Measurements from ENCODE around the gene BCO1.

The BCO1 gene

DNA sequence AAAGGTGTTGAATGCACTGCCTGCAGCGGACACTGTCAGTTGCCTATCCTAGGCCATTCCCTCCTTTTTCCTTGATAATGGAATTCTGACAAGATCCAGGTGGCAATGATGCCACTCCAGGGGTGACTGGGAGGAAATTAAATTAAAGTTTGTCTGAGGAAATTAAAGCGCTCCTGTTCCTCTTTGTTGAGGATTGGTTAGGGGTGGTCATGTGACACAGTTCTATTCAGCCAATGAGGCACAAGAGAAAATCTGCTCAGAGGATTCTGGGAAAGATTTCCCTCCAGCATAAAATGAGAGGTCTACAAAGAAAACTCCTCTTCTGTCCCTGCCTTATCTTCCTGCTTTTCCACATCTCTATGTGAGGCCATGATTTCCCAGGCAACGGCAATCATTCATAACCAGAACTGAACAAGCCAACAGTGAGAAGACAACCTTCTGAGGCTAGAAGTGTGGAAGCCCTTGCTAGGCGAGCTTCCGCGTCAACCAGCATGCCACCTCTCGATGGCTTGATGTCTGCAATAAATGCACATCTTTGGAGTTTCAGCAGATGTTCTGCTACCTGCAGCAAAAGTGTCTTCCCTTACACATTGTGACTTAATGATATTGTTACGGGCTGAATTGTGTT, 5.6 kb upstream of the BCO1 start:
- DNase-seq = no peak

DNA sequence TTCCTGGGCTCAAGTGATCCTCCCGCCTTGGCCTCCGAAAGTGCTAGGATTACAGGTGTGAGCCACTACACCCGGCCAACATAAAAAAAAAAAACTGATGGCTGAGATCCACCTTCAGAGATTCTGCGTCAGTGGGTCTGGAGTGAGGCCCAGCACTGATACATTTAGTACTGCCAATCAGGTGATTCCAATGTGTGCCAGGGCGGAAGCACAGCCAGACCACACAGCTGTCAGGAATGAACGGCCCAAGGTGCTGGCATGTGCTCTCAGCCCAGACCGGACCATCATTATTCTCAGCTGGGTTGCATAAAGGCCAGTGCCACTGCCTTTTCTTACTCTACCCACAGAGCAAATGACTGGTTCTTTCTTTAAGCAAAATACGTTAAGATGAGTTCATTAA, 1.2 kb upstream of the BCO1 start:
- no peak for DNase-seq

DNA sequence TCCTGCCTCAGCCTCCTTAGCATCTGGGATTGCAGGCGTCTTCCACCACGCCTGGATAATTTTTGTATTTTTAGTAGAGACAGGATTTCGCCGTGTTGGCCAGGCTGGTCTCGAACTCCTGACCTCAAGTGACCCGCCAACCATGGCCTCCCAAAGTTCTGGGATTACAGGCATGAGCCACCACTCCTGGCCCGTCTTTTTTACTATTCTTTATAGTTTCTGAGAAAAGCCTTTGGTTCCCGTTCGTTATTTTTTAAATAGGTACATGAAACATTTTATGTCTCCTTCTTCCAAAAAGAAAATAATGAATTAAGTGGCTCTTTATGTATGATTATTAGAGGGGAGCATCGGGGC, 570 bp upstream of the BCO1 start:
- no peak for DNase-seq

DNA sequence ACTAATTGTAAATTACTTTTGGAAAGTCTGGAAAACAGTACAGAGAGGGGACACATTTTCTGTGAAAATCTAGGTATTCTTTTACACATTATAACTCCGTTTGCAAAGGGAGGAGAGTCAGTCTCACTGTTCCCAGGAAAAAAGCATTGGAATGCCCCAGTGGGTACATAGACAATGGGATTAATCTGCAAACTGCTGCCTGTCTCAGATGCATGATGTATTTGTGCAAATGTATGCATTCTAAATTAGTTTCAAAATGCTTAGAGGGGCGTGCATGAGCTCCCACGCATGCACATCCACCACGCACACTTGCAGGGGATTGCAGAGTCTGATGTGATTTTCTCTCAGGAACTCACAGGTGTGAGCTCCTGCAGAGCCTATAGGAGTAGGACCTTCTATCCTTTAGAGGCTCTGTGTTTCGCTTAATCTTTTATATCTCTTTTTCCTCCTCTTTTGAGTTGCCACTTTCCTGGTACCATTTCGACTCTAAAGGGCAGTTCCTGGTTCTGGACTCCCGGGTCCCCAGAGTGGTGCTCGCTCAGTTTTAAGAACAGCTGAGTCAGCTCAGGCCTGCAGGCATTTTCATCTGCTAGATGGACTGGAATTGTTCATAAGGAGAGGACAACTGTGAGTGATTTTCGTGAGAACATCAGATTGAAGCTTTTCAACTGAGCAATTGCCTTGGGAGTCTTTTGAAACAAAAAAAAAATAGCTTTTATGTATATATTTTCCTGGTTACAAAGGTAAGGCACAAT, 1.1 kb downstream of the BCO1 start:
- DNase-seq = no peak

DNA sequence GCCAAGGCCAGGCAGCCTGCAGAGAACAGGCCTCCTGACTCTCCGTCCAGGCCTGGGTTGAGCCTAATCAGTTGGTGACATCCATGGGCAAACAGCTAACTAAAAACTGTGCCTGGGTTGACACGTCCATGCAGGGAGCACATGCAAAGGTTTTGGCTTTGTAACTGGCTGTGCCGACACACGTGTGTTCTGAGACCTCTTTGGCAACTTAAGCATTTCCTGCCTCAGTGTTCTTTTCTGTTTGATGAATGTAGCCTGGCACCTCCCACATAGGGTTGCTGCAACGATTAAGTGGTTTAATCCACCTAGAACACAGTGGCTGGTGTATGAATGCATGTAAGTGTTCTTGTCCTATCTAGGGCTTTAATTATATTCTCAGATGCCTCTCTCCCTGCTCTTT, 3.2 kb downstream of the BCO1 start:
- no peak for DNase-seq

DNA sequence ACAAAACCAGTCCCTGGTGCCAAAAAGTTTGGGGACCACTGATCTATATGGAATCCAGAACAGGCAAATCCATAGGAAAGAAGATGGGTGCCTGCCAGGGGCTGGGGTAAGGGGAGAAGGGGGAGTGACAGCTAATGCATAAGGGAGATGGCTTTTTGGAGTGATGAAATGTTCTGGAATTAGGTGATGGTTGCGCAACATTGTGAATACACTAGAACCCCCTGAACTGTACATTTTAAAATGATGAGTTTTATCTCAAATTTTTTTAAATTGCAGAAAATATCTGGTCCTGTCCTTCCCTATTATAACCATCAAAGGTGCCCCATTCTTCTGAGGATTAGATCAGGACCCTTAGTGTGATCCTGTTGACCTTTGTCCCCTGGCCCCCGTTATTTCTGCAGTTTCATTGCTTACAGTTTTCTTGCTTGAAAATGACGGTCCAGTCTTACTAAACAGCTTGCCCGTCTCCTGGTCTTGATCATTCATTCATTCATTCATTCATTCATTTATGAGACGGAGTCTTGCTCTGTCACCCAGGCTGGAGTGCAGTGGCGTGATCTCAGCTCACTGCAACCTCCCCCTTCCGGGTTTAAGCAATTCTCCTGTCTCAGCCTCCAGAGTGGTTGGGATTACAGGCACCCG, 4.6 kb downstream of the BCO1 start:
- no peak for DNase-seq

DNA sequence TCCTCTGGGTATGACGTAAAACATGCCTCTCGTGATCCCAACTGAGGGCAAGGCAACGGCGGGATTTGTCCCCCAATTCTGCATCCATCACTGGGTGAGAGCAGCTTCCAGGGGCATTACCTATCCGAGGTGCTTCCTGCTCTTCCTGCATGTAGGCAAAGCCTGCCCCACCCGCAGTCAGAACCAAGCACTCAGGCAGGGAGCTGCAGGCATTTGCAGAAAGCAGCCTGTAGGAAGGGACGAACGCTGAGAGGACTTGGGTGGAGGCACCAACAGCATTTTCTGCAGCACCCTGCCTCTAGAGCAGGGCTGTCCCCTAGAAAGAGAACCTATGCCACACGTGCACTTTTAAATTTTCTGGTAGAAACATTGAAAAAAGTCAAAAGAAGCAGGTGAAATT, 5.5 kb downstream of the BCO1 start:
- DNase-seq = no peak

DNA sequence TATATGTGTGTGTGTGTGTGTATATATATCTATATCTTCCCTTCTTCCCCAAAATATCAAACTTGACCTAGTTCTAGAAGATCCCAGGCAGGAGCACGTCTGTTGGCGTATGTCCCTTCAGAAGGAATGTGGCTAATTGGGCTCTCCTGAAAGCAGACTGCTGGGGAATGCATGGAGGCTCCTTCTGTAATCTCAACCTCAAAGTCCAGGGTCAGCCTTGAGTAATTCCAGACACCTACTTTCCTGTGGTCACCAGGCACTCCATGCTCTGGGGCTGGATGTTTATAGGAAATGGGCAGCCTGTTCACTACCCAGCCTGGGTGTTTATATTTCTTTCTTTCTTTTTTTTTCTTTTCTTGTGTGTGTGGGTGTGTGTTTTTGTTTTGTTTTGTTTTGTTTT, 13.4 kb downstream of the BCO1 start:
- no peak for DNase-seq

DNA sequence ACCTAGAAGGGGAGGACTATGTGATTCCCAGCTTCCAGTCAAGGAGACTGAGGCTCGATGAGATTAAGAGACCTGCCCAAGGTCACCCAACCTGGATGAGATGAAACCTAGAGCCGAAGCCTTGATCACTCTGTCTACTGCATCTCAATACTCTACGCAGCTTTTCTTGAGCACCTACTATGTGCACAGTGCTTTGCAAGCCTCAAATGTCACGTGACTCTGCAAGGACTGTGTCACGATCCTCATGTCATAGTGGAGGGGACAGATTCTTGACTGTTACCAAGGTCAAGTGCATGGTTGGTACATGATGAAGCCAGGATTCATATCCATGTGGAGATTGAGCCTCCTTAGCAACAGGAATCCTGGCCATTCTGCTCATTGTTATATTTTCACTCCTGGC, 14.7 kb downstream of the BCO1 start:
- DNase-seq = no peak

DNA sequence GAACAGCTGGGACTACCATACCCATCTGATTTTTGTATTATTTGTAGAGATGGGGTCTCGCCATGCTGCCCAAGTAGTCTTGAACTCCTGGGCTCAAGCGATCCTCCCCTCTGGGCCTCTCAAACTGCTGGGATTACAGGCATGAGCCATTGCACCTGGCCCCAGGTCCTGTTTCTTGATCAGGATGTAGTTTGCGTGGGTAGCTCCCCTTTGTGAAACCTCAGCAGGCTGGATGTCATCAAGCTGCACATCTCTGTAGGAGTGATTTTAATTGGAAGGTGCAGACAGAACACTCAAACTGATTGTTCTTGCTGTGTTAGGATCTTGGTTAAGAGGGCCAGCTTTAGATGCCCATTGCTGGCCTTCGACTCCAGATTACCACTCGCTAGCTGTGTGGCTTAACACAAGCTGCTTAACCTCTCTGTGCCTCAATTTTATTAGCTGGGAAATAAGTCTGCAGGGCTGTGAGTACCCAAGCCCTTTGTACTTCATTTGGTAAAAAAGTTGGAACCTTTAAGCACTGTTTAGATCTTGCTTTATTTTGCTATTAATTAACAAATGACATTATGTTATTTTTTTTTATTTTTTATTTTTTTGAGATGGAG, 16.5 kb downstream of the BCO1 start:
- DNase-seq = no peak

DNA sequence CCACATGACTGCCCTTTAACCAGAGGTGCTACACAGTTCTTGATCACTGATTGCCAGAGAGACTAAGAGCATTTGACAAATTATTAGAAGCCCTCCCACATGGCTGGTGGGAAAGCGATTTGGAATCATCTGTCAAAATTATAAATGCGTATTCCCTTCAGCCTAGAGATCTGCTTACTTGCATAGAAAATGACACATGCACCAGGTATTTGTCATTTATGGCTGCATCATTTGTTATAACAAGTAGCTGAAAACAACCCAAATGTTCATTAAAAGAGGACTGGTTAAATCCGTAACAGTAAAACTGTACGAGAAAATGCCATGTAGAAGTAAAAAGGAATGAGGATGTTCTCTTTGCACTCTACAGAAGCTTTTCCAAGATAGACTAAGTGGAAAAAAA, 21.4 kb downstream of the BCO1 start:
- no peak for DNase-seq

DNA sequence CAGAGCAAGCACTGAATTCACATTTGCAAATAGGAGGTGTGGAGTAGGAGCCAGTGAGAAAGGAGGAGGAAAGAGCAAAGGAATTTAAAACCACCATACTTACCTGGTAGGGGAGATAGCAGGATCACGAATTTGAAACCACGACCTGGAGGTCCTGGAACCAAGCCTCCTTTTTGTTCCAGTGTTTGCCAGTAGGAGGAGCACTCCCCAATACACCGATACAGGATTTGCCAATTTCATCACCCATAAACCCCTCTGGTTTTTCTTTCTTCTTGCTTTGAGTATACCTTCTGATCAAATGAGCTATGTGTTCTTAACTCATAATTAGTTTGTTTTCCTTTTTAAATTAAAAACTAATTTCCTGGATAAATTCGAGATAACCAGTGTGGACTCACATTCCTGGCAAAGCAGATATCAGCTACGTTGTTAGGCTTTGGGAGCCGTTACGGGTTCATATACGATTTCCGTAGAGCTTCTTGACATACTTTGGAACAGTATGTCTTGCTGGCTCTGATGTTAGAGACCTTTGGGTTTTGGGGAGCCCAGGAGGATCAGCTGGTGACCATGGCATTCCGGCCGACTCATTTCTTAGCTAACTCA, 22.7 kb downstream of the BCO1 start:
- DNase-seq = no peak

DNA sequence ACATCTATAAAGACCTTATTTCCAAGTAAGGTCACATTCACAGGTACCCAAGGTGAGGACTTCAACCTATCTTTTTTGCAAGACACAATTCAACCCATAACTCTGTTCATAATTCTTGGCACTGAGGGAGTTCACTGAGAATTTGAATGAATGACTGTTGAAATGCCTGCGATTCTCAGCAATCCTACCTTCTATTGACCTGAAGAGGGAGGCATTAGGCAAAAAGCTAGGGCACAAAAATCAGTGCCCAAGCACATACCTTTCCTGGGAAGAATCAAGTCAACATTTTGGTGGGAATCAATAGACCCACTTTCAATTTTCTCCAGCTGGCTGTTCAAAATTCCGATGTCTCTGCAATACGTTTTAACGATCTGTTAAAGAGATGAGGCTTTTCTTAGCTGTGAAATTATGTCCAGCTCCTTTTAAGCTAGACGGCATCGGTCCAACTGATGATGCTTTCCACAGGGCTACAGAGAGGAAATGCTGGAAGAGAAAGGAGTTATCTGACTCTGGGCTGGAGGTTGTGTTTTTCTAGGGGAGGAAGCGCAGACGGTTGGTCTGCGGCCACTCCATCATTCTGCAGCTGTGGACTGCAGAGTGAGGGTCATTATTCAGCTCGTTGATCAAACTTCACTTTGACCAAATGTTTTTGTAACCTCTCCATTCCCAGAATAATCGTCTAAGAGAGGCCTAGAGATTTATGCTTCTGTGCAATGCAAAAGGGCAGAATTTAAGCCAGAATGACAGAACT, 25.2 kb downstream of the BCO1 start:
- DNase-seq = no peak

DNA sequence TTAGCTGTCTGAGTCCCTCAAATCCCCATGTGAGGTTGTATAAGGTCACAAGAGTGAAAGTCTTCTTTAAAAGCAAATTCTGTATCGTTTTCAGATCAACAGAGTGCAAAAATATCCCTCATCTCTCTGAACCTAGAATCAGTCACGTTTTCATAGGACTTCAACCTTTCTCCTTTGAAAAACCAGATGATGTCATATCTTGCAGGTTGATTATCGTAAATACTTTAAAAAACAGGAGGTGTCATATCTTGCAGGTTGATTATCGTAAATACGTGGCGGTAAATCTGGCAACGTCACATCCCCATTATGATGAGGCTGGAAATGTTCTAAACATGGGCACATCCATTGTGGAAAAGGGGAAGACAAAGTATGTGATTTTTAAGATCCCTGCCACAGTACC, 25.9 kb downstream of the BCO1 start:
- no peak for DNase-seq

DNA sequence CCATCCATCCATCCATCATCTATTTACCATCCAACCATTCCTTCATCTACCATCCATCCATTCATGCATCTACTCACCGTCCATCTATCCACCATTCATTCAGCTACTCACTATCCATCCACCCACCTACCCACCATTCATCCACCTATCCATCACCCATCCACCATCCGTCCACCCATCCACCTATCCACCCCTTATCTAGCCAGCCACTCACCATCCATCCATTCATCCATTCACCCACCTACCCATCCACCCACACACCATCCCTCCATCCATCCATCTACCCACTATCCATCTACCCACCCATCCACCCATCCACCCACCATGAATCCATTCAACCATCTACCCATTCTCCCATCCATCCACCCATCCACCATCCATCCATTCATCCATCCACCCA, 26.6 kb downstream of the BCO1 start:
- DNase-seq = no peak

DNA sequence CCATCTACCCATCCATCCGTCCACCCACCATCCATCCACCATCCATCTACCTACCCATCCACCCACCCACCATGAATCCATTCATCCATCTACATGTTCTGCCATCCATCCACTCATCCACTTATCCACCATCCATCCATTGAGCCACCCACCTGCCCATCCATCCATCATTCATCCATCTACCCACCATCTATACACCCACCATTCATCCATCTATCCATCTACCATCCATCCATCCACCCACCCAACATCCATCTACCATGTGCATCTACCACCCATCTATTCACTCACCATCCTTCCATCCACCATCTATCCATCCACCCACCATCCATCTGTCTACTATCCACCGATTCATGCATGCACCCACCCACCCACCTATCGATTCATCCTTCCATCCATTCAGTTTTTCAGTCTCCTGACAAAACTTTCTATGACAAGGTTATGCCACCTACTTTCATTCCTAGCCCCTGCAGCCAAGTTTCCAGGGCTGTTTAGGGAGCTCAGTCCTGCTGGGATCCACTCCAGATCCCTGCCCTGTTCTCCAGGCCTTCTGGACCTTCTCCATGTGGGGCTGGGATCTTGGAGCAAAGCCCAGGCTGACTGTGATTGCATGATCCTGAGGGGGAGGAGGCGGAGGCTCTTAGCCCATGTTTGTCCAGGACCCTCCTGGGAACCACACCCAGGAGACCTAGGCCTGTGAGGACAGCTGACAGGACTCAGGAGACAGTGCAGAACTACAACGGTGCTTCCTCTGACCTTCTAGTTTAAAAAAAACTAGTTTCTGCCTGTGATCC, 27.4 kb downstream of the BCO1 start:
- no peak for DNase-seq

DNA sequence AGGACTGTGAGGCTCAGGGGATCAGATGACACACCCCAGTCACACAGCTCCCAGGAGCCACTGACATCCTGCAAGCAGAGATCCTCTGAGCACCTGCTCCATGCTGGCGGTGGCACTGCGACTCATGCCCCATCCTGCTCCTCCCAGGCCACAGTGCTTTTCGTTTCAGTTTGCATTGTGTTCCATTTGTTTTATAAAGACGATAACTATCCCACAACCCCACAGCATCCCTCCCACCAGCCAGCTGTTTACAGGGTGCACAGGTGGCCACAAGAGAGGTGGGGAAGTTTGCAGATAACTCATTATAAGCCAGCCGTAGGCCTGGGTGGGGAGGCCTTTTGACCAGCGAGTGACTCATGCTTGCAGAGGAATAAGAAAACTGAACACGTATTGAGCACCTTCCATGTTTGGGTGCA, 28.2 kb downstream of the BCO1 start:
- DNase-seq = no peak

DNA sequence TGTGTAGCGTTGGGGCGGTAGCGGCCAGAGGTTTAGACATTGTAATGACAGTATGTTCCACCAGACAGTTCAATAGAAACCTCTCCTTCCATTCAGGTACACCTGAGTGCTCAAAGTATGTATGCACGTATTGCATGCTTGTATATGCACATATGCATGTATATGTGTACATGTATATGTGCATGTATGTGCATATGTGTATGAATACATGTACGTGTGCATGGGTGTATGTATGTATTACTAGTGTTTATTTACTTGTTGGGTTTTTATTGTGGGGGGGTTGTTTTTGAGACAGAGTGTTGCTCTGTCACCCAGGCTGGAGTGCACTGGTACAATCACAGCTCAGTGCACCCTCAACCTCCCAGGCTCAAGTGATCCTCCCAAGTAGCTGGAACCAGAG, 30.0 kb downstream of the BCO1 start:
- DNase-seq = no peak

DNA sequence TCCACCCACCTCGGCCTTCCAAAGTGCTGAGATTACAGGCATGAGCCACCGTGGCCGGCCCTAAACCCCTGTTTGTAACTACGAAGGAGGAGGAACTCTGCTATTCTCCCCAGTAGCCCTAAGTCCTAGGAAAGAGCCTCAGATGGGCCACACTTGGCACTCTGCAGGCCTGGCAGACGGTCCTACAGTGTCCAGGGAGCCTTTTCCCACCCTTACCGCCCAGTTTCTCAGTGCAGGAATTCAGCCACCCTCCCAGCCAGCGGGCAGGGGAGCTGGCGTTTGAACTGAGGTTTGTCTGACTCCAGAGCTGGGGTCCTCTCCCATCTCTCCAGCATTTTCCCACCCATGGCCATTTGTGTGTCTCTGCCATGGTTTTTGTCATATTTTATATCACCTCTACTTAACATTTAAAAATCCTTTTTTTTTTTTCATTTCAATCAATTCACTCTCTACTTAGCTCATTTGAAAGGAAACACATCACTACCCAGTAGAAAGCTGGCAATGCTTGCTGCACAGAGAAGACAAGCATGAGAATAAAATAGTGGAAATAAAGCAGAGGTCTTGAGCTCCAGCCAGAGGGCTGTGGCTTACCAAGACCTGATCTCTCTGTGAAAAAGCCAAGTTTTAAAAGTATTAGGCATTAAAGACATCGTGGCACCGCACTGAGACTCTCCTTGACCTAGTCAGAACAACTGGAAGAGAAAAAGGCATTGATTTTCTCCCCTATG, 34.9 kb downstream of the BCO1 start:
- DNase-seq = no peak

DNA sequence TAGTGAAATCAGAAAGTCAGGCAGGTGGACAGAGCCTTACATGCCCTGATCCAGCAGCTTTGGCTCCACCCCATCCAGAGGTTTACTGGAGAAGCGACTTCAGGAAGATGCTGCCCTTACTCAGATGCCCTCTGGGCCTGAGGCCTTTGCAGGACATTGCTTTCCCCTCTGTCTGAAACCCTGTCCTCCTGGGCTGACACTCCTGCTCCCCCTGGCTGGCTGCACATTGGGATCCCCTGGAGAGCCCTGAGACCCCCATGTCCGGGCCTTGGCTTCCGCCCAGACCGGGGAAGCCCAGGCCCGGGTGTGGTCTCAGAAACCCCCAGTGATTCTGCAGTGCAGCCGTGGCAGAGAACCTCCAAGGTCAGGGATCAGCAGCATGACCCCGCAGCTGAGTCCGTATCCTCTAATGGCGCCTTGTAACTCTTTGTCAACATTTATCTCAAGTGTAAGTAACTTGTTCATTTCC, 36.6 kb downstream of the BCO1 start:
- no peak for DNase-seq

DNA sequence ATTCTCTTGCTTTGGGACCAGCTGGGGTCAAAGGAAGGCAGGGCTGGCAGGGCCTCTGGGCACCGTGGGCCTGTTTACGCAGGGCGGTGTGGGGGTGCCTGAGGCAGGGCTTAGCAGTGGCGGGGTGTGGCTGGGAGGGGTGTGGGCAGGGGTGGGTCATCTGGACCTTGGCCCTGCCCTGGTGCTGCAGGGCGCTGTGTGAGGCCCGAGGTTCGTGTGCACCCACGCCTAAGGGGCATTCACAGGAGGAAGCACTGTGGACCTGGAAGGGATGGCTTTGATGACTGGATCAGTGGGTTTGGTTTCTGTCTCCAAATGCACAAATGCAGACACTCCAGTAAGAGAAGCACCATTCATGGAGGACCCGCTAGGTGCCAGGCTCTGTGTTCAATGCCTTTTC, 37.3 kb downstream of the BCO1 start:
- DNase-seq = no peak

All from DMS79 treated with DMSO at 0.1 percent for 48 hours (cell line).